HG03439 (cell line): ENCODE measurements around the gene ZNF135.

ENCODE experiments used
- ATAC-seq: cut with Tn5 transposase; IDR thresholded peaks from one replicate; pipeline ENCODE4 v1.9.1; 2021; ENCODE audit warnings: mild to moderate bottlenecking, moderate library complexity; ENCODE audit not compliant: unreplicated experiment

The ZNF135 gene

GRCh38 chr19:58059003-58059670, at the start of gene ZNF135:
ZNF135 (plus strand) TSS chr19:58059282; CDS start chr19:58060003, 721 bp downstream.
- no peak for ATAC-seq

- ATAC-seq = no peak
Measured at GRCh38 chr19:58009301-58009665, 49.8 kb upstream of the ZNF135 start.

- no peak for ATAC-seq
Measured at GRCh38 chr19:58009666-58010301, 49.3 kb upstream of the ZNF135 start.

- ATAC-seq = no peak
Measured at GRCh38 chr19:58010507-58010906, 48.6 kb upstream of the ZNF135 start.

- ATAC-seq = no peak
Measured at GRCh38 chr19:58014141-58014540, 44.9 kb upstream of the ZNF135 start.

GRCh38 chr19:58020129-58020528, 39.0 kb upstream of the ZNF135 start:
- no peak for ATAC-seq

- ATAC-seq = no peak
Measured at GRCh38 chr19:58021541-58022282, 37.4 kb upstream of the ZNF135 start.

GRCh38 chr19:58022283-58022660, 36.8 kb upstream of the ZNF135 start:
- no peak for ATAC-seq

- ATAC-seq = no peak
Measured at GRCh38 chr19:58024661-58025060, 34.4 kb upstream of the ZNF135 start.

- ATAC-seq = no peak
Measured at GRCh38 chr19:58033741-58034476, 25.2 kb upstream of the ZNF135 start, which contains the start of gene ZSCAN1. ZSCAN1 (plus strand) TSS chr19:58034025; CDS start chr19:58037837, 3,812 bp downstream.

- no peak for ATAC-seq
Measured at GRCh38 chr19:58034477-58034793, 24.6 kb upstream of the ZNF135 start.

GRCh38 chr19:58035863-58036262, 23.2 kb upstream of the ZNF135 start:
- ATAC-seq = no peak

- ATAC-seq = no peak
Measured at GRCh38 chr19:58037927-58038687, 21.0 kb upstream of the ZNF135 start.

GRCh38 chr19:58038688-58039204, 20.3 kb upstream of the ZNF135 start:
- ATAC-seq = no peak

- no peak for ATAC-seq
Measured at GRCh38 chr19:58040751-58041525, 18.1 kb upstream of the ZNF135 start.

GRCh38 chr19:58042495-58043340, 16.4 kb upstream of the ZNF135 start:
- no peak for ATAC-seq

- no peak for ATAC-seq
Measured at GRCh38 chr19:58044391-58044790, 14.7 kb upstream of the ZNF135 start.

GRCh38 chr19:58044886-58045285, 14.2 kb upstream of the ZNF135 start:
- ATAC-seq = no peak
